K562 treated with DMSO at 1 percent for 48 hours (cell line): ENCODE data around the gene CLDN17. TPM values are rescaled to one million over a fixed set of nuclear protein-coding genes. Genes with fewer than 3 reads are reported as not detected.

Experiments used
- total RNA-seq: library from RNA; unstranded; fragments of 300-600 nt; gene quantifications from 2 replicates; pipeline ENCODE4 v1.2.3, GENCODE V29; 2022; ENCODE audit warnings: low replicate concordance; ENCODE audit errors: extremely low read depth

The CLDN17 gene
- total RNA-seq = not detected in 2 replicates

GRCh38 chr21:30166705-30167104, at the start of gene CLDN17:
Gene CLDN17, minus strand, starts transcription at chr21:30166805. Its CDS starts 188 bp downstream, at chr21:30166617.

GRCh38 chr21:30216041-30216723, 49.6 kb upstream of the CLDN17 start, which contains the start of gene CLDN8:
Gene CLDN8, minus strand, starts transcription at chr21:30216097. Its CDS starts 172 bp downstream, at chr21:30215925.

Other genes with a start within 250 kb of the CLDN17 start
- gene GRIK1, start 226.8 kb downstream of the CLDN17 start, total RNA-seq = not detected in 2 replicates
- not detected in 2 replicates for gene CLDN8, start 49.3 kb upstream of the CLDN17 start, total RNA-seq
- gene KRTAP24-1, start 116.1 kb upstream of the CLDN17 start, total RNA-seq = not detected in 2 replicates
- not detected in 2 replicates for gene KRTAP25-1, start 122.7 kb upstream of the CLDN17 start, total RNA-seq
- gene KRTAP26-1, start 153.5 kb upstream of the CLDN17 start, total RNA-seq = not detected in 2 replicates
- gene KRTAP27-1, start 170.9 kb upstream of the CLDN17 start, total RNA-seq = not detected in 2 replicates
- gene KRTAP23-1, start 181.8 kb upstream of the CLDN17 start, total RNA-seq = not detected in 2 replicates
- gene KRTAP13-2, start 205.5 kb upstream of the CLDN17 start, total RNA-seq = not detected in 2 replicates
- not detected in 2 replicates for gene KRTAP13-1, start 229.2 kb upstream of the CLDN17 start, total RNA-seq